HepG2 (cell line): ENCODE data around the gene UGP2. TPM values are rescaled to one million over a fixed set of nuclear protein-coding genes. Genes with fewer than 3 reads are reported as not detected.

Experiments used
- CC2D1A ChIP-seq: sonication (generic); formaldehyde crosslinking; IDR thresholded peaks from 2 replicates; pipeline ENCODE4 v1.8.1; 2023; ENCODE audit warnings: mild to moderate bottlenecking, missing genetic modification reagents
- DPF2 ChIP-seq: sonication (generic); formaldehyde crosslinking; IDR thresholded peaks from 2 replicates; pipeline ENCODE4 v1.4.0; 2020; ENCODE audit warnings: mild to moderate bottlenecking, low read depth, missing genetic modification reagents, borderline replicate concordance
- FOXA1 ChIP-seq, 2 experiments: fragments of 450-650 bp in 1 of 2; sonication (generic) in 1 of 2; formaldehyde crosslinking in 1 of 2; IDR thresholded peaks; 2 replicates each; pipeline versions ENCODE4 v1.4.0 to v1.6.1; 2016 to 2020; ENCODE audit warnings: missing genetic modification reagents in 1 of 2
- HDAC1 ChIP-seq: sonication (generic); formaldehyde crosslinking; IDR thresholded peaks from 2 replicates; pipeline ENCODE4 v1.5.1; 2020; ENCODE audit warnings: mild to moderate bottlenecking, missing genetic modification reagents
- IKZF1 ChIP-seq: fragments of 450-650 bp; IDR thresholded peaks from 2 replicates; pipeline ENCODE4 v1.7.1; 2016
- IRF2 ChIP-seq: IDR thresholded peaks from 2 replicates; pipeline ENCODE4 v1.6.1; 2018; ENCODE audit warnings: missing genetic modification reagents, missing compliant biosample characterization
- KDM1A ChIP-seq: IDR thresholded peaks from 2 replicates; pipeline ENCODE4 v1.6.1; 2016; ENCODE audit warnings: missing compliant biosample characterization
- KLF11 ChIP-seq: IDR thresholded peaks from 2 replicates; pipeline ENCODE4 v1.6.1; 2016; ENCODE audit warnings: missing compliant biosample characterization
- RFX3 ChIP-seq: IDR thresholded peaks from 2 replicates; pipeline ENCODE4 v1.6.1; 2016; ENCODE audit warnings: missing biosample characterization, missing genetic modification reagents
- SIN3B ChIP-seq: fragments of 150-350 bp; IDR thresholded peaks from 2 replicates; pipeline ENCODE4 v1.6.1; 2014; ENCODE audit warnings: low read length
- THYN1 ChIP-seq: sonication (generic); formaldehyde crosslinking; IDR thresholded peaks from 2 replicates; pipeline ENCODE4 v1.8.1; 2023; ENCODE audit warnings: low read depth, mild to moderate bottlenecking, moderate library complexity, missing genetic modification reagents, borderline replicate concordance
- ZC3H4 ChIP-seq: sonication (generic); formaldehyde crosslinking; IDR thresholded peaks from 2 replicates; pipeline ENCODE4 v1.4.0; 2020; ENCODE audit warnings: missing genetic modification reagents, borderline replicate concordance
- ZMAT3 ChIP-seq: sonication (generic); formaldehyde crosslinking; conservative IDR thresholded peaks from 2 replicates; pipeline ENCODE4 v1.7.0; 2021; ENCODE audit warnings: missing genetic modification reagents
- ZMYM2 ChIP-seq: sonication (generic); formaldehyde crosslinking; IDR thresholded peaks from 2 replicates; pipeline ENCODE4 v1.8.0; 2022; ENCODE audit warnings: mild to moderate bottlenecking, missing genetic modification reagents
- ZNF10 ChIP-seq: sonication (generic); formaldehyde crosslinking; IDR thresholded peaks from 2 replicates; pipeline ENCODE4 v1.4.0; 2020; ENCODE audit warnings: mild to moderate bottlenecking, low read depth, missing genetic modification reagents, borderline replicate concordance
- ZNF253 ChIP-seq: sonication (generic); formaldehyde crosslinking; IDR thresholded peaks from 2 replicates; pipeline ENCODE4 v1.8.0; 2022; ENCODE audit warnings: mild to moderate bottlenecking, missing genetic modification reagents, borderline replicate concordance
- ZNF607 ChIP-seq: sonication (generic); formaldehyde crosslinking; IDR thresholded peaks from 2 replicates; pipeline ENCODE4 v1.5.1; 2020; ENCODE audit warnings: missing genetic modification reagents, mild to moderate bottlenecking, borderline replicate concordance
- ZNF737 ChIP-seq: sonication (generic); formaldehyde crosslinking; IDR thresholded peaks from 2 replicates; pipeline ENCODE4 v1.5.0; 2020; ENCODE audit warnings: missing genetic modification reagents, mild to moderate bottlenecking, borderline replicate concordance
- polyA plus RNA-seq, 8 experiments: library from polyadenylated mRNA; depleted of rRNA in 3 of 8; stranded (reverse) in 7 of 8; unstranded in 1 of 8; fragments of >200 nt; fragmentation: Illumina TruSeq in 4 of 8; extraction: Trizol in 4 of 8; gene quantifications; 2 replicates each; pipeline versions ENCODE4 v1.2.1 to v1.2.3, GENCODE V29; 2011 to 2016; ENCODE audit warnings: low read depth in 4 of 8, missing spikeins in 1 of 8, mixed read lengths in 1 of 8; ENCODE audit not compliant: insufficient read depth in 1 of 8
- total RNA-seq, 5 experiments: library from RNA; depleted of rRNA; stranded (reverse); fragments of >200 nt; fragmentation: Illumina TruSeq; extraction: Trizol; gene quantifications; 2 replicates each; pipeline ENCODE4 v1.2.3, GENCODE V29; 2016; ENCODE audit warnings: low read depth in 1 of 5
- TF ChIP-seq, protein P1 (sequence below): sonication (generic); formaldehyde crosslinking; IDR thresholded peaks from 2 replicates; pipeline ENCODE4 v1.5.0; 2020; ENCODE audit warnings: mild to moderate bottlenecking, missing genetic modification reagents, borderline replicate concordance
- TF ChIP-seq, protein P2 (sequence below): sonication (generic); formaldehyde crosslinking; IDR thresholded peaks from 2 replicates; pipeline ENCODE4 v1.5.0; 2020; ENCODE audit warnings: missing genetic modification reagents
- TF ChIP-seq, protein P3 (sequence below): sonication (generic); formaldehyde crosslinking; IDR thresholded peaks from 2 replicates; pipeline ENCODE4 v1.4.0; 2020; ENCODE audit warnings: low read depth, mild to moderate bottlenecking, missing genetic modification reagents
- TF ChIP-seq, protein P4 (sequence below): sonication (generic); formaldehyde crosslinking; IDR thresholded peaks from 2 replicates; pipeline ENCODE4 v1.5.0; 2020; ENCODE audit warnings: missing genetic modification reagents
- TF ChIP-seq, protein P5 (sequence below): sonication (generic); formaldehyde crosslinking; IDR thresholded peaks from 2 replicates; pipeline ENCODE4 v1.8.0; 2022; ENCODE audit warnings: mild to moderate bottlenecking, missing genetic modification reagents, moderate library complexity

Gene UGP2
- total and polyA plus RNA-seq, 2 of the 13 experiments (the other 11 are each of a cell fraction or from before 2014, with no cell fraction given): 96.0 to 134 TPM

DNA sequence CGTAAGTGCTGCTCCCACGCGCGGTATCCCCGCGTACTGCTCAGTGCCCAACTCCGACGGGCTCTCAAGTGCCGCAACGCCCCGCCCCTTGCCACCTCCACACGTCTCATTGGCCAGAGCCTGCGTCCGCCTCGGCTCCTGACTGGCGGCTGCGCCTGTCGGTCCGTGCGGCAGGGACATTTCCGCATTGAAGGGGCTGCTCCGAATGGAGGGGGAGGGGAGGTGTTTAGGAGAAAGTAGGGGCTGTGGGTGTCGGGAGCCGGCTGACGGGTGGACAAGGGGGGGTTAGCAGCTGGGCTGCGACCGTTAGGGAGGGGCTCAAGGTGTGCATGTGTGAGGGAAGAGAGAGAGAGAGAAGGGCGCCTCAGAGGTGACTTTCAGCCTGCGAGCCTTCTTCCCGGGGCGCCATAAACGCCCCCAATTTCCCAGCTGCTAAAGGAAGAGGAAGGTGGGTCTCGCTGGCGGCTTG lies 877 bp upstream of the UGP2 start (continued):
- TF ChIP-seq, protein P1, sequence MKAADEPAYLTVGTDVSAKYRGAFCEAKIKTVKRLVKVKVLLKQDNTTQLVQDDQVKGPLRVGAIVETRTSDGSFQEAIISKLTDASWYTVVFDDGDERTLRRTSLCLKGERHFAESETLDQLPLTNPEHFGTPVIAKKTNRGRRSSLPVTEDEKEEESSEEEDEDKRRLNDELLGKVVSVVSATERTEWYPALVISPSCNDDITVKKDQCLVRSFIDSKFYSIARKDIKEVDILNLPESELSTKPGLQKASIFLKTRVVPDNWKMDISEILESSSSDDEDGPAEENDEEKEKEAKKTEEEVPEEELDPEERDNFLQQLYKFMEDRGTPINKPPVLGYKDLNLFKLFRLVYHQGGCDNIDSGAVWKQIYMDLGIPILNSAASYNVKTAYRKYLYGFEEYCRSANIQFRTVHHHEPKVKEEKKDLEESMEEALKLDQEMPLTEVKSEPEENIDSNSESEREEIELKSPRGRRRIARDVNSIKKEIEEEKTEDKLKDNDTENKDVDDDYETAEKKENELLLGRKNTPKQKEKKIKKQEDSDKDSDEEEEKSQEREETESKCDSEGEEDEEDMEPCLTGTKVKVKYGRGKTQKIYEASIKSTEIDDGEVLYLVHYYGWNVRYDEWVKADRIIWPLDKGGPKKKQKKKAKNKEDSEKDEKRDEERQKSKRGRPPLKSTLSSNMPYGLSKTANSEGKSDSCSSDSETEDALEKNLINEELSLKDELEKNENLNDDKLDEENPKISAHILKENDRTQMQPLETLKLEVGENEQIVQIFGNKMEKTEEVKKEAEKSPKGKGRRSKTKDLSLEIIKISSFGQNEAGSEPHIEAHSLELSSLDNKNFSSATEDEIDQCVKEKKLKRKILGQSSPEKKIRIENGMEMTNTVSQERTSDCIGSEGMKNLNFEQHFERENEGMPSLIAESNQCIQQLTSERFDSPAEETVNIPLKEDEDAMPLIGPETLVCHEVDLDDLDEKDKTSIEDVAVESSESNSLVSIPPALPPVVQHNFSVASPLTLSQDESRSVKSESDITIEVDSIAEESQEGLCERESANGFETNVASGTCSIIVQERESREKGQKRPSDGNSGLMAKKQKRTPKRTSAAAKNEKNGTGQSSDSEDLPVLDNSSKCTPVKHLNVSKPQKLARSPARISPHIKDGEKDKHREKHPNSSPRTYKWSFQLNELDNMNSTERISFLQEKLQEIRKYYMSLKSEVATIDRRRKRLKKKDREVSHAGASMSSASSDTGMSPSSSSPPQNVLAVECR (CRISPR knock-in tag): peak; percentile 87
- TF ChIP-seq, protein P2, sequence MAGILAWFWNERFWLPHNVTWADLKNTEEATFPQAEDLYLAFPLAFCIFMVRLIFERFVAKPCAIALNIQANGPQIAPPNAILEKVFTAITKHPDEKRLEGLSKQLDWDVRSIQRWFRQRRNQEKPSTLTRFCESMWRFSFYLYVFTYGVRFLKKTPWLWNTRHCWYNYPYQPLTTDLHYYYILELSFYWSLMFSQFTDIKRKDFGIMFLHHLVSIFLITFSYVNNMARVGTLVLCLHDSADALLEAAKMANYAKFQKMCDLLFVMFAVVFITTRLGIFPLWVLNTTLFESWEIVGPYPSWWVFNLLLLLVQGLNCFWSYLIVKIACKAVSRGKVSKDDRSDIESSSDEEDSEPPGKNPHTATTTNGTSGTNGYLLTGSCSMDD (CRISPR knock-in tag): no peak
- TF ChIP-seq KDM1A (CRISPR knock-in tag) (no peak), SIN3B (peak; percentile 68), ZNF607 (CRISPR knock-in tag) (peak; percentile 77; the same call in 1 of the 2 replicates), FOXA1 (IDR thresholded peaks at IDR 0.05) (no peak), FOXA1 (CRISPR knock-in tag; IDR thresholded peaks at IDR 0.05) (0 out of 2 replicates have a peak, but pooled peaks have one; percentile 11), ZNF737 (CRISPR knock-in tag) (no peak), ZNF10 (CRISPR knock-in tag) (no peak), ZMYM2 (no peak), HDAC1 (peak; percentile 92), ZMAT3 (peak; percentile 66; the same call in 1 of the 2 replicates), RFX3 (CRISPR knock-in tag) (no peak), ZC3H4 (peak; percentile 43; the same call in 1 of the 2 replicates), THYN1 (CRISPR knock-in tag) (no peak), IRF2 (CRISPR knock-in tag) (0 out of 2 replicates have a peak, but pooled peaks have one; percentile 10), KLF11 (CRISPR knock-in tag) (0 out of 2 replicates have a peak, but pooled peaks have one; percentile 61), CC2D1A (no peak), ZNF253 (CRISPR knock-in tag) (peak; percentile 86; the same call in 1 of the 2 replicates), IKZF1 (no peak), DPF2 (CRISPR knock-in tag) (no peak; the same call in 1 of the 2 replicates)
- TF ChIP-seq, protein P3, sequence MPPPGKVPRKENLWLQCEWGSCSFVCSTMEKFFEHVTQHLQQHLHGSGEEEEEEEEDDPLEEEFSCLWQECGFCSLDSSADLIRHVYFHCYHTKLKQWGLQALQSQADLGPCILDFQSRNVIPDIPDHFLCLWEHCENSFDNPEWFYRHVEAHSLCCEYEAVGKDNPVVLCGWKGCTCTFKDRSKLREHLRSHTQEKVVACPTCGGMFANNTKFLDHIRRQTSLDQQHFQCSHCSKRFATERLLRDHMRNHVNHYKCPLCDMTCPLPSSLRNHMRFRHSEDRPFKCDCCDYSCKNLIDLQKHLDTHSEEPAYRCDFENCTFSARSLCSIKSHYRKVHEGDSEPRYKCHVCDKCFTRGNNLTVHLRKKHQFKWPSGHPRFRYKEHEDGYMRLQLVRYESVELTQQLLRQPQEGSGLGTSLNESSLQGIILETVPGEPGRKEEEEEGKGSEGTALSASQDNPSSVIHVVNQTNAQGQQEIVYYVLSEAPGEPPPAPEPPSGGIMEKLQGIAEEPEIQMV: peak; percentile 95
- TF ChIP-seq, protein P4, sequence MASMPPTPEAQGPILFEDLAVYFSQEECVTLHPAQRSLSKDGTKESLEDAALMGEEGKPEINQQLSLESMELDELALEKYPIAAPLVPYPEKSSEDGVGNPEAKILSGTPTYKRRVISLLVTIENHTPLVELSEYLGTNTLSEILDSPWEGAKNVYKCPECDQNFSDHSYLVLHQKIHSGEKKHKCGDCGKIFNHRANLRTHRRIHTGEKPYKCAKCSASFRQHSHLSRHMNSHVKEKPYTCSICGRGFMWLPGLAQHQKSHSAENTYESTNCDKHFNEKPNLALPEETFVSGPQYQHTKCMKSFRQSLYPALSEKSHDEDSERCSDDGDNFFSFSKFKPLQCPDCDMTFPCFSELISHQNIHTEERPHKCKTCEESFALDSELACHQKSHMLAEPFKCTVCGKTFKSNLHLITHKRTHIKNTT: no peak
- TF ChIP-seq, protein P5, sequence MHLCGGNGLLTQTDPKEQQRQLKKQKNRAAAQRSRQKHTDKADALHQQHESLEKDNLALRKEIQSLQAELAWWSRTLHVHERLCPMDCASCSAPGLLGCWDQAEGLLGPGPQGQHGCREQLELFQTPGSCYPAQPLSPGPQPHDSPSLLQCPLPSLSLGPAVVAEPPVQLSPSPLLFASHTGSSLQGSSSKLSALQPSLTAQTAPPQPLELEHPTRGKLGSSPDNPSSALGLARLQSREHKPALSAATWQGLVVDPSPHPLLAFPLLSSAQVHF (CRISPR knock-in tag): peak; percentile 75; the same call in 1 of the 2 replicates
